ENCODE data around the gene GTF2B. TPM values are rescaled to one million over a fixed set of nuclear protein-coding genes. Genes with fewer than 3 reads are reported as not detected.

Gene GTF2B
- total and polyA plus RNA-seq, 2 donors (not counting 1 experiment from before 2014, with no cell fraction given), result 29.2 to 32.0 TPM

GRCh38 chr1:88920845-88921244 lies 29.5 kb upstream of the GTF2B start:
- TF ChIP-seq CTCF (IDR thresholded peaks at IDR 0.05) (no peak), EZH2 (IDR thresholded peaks at IDR 0.05; ENCODE audit: borderline replicate concordance, insufficient read depth, low read depth, low read length, poor library complexity, severe bottlenecking) (no peak)
- Mint-ChIP-seq H3K9me3 (ENCODE audit: insufficient read depth) (peaks cover 14% of the 10 kb centered on the region), H3K4me1 (no peaks in the 10 kb centered on the region), H3K4me3 (no peak overlapping the region), H3K27me3 (no peaks in the 10 kb centered on the region), H3K27ac (no peak overlapping the region)
- intact Hi-C loops (cut with micrococcal nuclease), result no loop called here
- ChIA-PET POLR2A (no interaction called here), CTCF (no interaction called here)
- Histone ChIP-seq H3K9ac (ENCODE audit: low read length) (no peak overlapping the region), H3K4me1 (ENCODE audit: control insufficient read depth in 2 of 2, insufficient read depth in 2 of 2, low read length in 2 of 2) (no peaks in the 10 kb centered on the region), H3K27me3 (replicated peaks in 1 of 4; ENCODE audit: control extremely low read depth in 1 of 4, control insufficient read depth in 3 of 4, insufficient read depth in 4 of 4, low read length in 3 of 4) (no peaks in the 10 kb centered on the region), H3K9me3 (ENCODE audit: control extremely low read depth in 1 of 3, control insufficient read depth in 2 of 3, insufficient read depth in 1 of 3, low read length in 2 of 3) (peaks cover 5 to 32% (median 21%) of the 10 kb centered on the region in 3 donors), H3K79me2 (ENCODE audit: control insufficient read depth, insufficient read depth, low read length) (no peaks in the 10 kb centered on the region), H3K4me2 (replicated peaks; ENCODE audit: low read depth, low read length, poor library complexity, severe bottlenecking) (no peak overlapping the region), H3K36me3 (replicated peaks in 1 of 2; ENCODE audit: control extremely low read depth in 1 of 2, control insufficient read depth in 1 of 2, extremely low read depth in 1 of 2, insufficient read depth in 2 of 2, low read length in 1 of 2) (peaks cover 9 to 19% of the 10 kb centered on the region in 2 experiments), H2AFZ (ENCODE audit: insufficient read depth, low read depth, low read length, poor library complexity, severe bottlenecking) (no peak overlapping the region), H3K27ac (ENCODE audit: low read length in 2 of 2) (no peak overlapping the region), H4K20me1 (ENCODE audit: control insufficient read depth, insufficient read depth, low read length, poor library complexity, severe bottlenecking) (no peaks in the 10 kb centered on the region), H3K4me3 (ENCODE audit: control extremely low read depth in 1 of 5, extremely low read depth in 1 of 5, insufficient read depth in 1 of 5, low read depth in 2 of 5, low read length in 4 of 5) (no peak overlapping the region)
- DNase-seq (no peak), ATAC-seq (ENCODE audit: low read depth) (no peak)
- WGBS (ENCODE audit: insufficient coverage), result no CpG with 5 or more reads among the region's 1 CpG

GRCh38 chr1:88917321-88918025 lies 26.1 kb upstream of the GTF2B start:
- no peak for DNase-seq
- Histone ChIP-seq H3K79me2 (ENCODE audit: control insufficient read depth, insufficient read depth, low read length) (no peaks in the 10 kb centered on the region), H3K4me2 (replicated peaks; ENCODE audit: low read depth, low read length, poor library complexity, severe bottlenecking) (no peak overlapping the region), H3K27ac (ENCODE audit: low read length in 2 of 2) (no peak overlapping the region), H3K9me3 (ENCODE audit: control extremely low read depth in 1 of 3, control insufficient read depth in 2 of 3, insufficient read depth in 1 of 3, low read length in 2 of 3) (peaks cover 5 to 21% (median 21%) of the 10 kb centered on the region in 3 donors), H3K4me1 (ENCODE audit: control insufficient read depth in 2 of 2, insufficient read depth in 2 of 2, low read length in 2 of 2) (no peaks in the 10 kb centered on the region), H3K27me3 (replicated peaks in 1 of 4; ENCODE audit: control extremely low read depth in 1 of 4, control insufficient read depth in 3 of 4, insufficient read depth in 4 of 4, low read length in 3 of 4) (no peaks in the 10 kb centered on the region), H3K9ac (ENCODE audit: low read length) (no peak overlapping the region), H3K36me3 (replicated peaks in 1 of 2; ENCODE audit: control extremely low read depth in 1 of 2, control insufficient read depth in 1 of 2, extremely low read depth in 1 of 2, insufficient read depth in 2 of 2, low read length in 1 of 2) (peaks cover 3 to 6% of the 10 kb centered on the region in 2 experiments), H3K4me3 (ENCODE audit: control extremely low read depth in 1 of 5, extremely low read depth in 1 of 5, insufficient read depth in 1 of 5, low read depth in 2 of 5, low read length in 4 of 5) (no peak overlapping the region), H4K20me1 (ENCODE audit: control insufficient read depth, insufficient read depth, low read length, poor library complexity, severe bottlenecking) (no peaks in the 10 kb centered on the region), H2AFZ (ENCODE audit: insufficient read depth, low read depth, low read length, poor library complexity, severe bottlenecking) (no peak overlapping the region)
- no peaks in the 10 kb centered on the region for H3K4me1 Mint-ChIP-seq
- no peak overlapping the region for H3K4me3 Mint-ChIP-seq
- TF ChIP-seq EZH2 (IDR thresholded peaks at IDR 0.05; ENCODE audit: borderline replicate concordance, insufficient read depth, low read depth, low read length, poor library complexity, severe bottlenecking), result no peak
- no peak for TF ChIP-seq CTCF (IDR thresholded peaks at IDR 0.05)
- intact Hi-C loops (cut with micrococcal nuclease), result no loop called here
- H3K27me3 Mint-ChIP-seq, result no peaks in the 10 kb centered on the region
- H3K27ac Mint-ChIP-seq, result no peak overlapping the region
- POLR2A ChIA-PET, result no interaction called here
- WGBS (ENCODE audit: insufficient coverage), result 100% methylated on average over 1 of the region's 3 CpGs
- no peak for ATAC-seq (ENCODE audit: low read depth)
- H3K9me3 Mint-ChIP-seq (ENCODE audit: insufficient read depth), result peaks cover 17% of the 10 kb centered on the region
- CTCF ChIA-PET, result no interaction called here
